Esophagus muscularis mucosa (tissue), 4 donors: ENCODE results near the gene EEF2K. TPM values are rescaled to one million over a fixed set of nuclear protein-coding genes. Genes with fewer than 3 reads are reported as not detected.

ENCODE experiments used
- DNase-seq: peaks from one replicate; pipeline ENCODE4 v3.0.0-alpha.2; 2017; ENCODE audit errors: extremely low spot score
- H3K27ac ChIP-seq, 4 donors: fragments of 200-600 bp; sonication (generic); replicated peaks in 1 of 4; 1 replicate in 3 of 4; 2 replicates in 1 of 4; pipeline ENCODE4 v1.5.1; 2016 to 2019; ENCODE audit warnings: mild to moderate bottlenecking in 1 of 4
- H3K27me3 ChIP-seq, 4 donors: fragments of 200-600 bp; sonication (generic); one replicate each; pipeline versions ENCODE4 v1.5.1 to v1.6.0; 2016 to 2019
- H3K36me3 ChIP-seq, 4 donors: fragments of 200-600 bp; sonication (generic); one replicate each; pipeline ENCODE4 v1.5.1; 2016 to 2019
- H3K4me1 ChIP-seq, 4 donors: fragments of 200-600 bp; sonication (generic); one replicate each; pipeline ENCODE4 v1.5.1; 2016 to 2019
- H3K4me3 ChIP-seq, 4 donors: fragments of 200-600 bp; sonication (generic); 1 replicate in 2 of 4; 2 replicates in 2 of 4; pipeline ENCODE4 v1.5.1; 2016 to 2019; ENCODE audit warnings: mild to moderate bottlenecking in 4 of 4, moderate library complexity in 1 of 4
- H3K9me3 ChIP-seq, 4 donors: fragments of 200-600 bp; sonication (generic); 1 replicate in 3 of 4; 2 replicates in 1 of 4; pipeline ENCODE4 v1.5.1; 2016 to 2019
- CTCF ChIP-seq, 3 experiments: fragments of 200-600 bp in 2 of 3; fragments of 450-650 bp in 1 of 3; sonication (generic) in 2 of 3; IDR thresholded peaks; one replicate each; pipeline ENCODE4 v1.5.1; 2017 to 2019; ENCODE audit warnings: antibody characterized with exemption in 3 of 3, mild to moderate bottlenecking in 2 of 3, moderate library complexity in 1 of 3
- EP300 ChIP-seq: sonication (generic); formaldehyde crosslinking; IDR thresholded peaks from one replicate; pipeline ENCODE4 v1.6.1; 2017; ENCODE audit warnings: antibody characterized with exemption
- POLR2A ChIP-seq: fragments of 450-650 bp; IDR thresholded peaks from one replicate; pipeline ENCODE4 v1.6.1; 2017; ENCODE audit warnings: antibody characterized with exemption, moderate library complexity, mild to moderate bottlenecking, low read depth
- POLR2AphosphoS5 ChIP-seq, 2 donors: sonication (generic); formaldehyde crosslinking; IDR thresholded peaks; one replicate each; pipeline ENCODE4 v1.6.1; 2017; ENCODE audit warnings: antibody characterized with exemption in 2 of 2
- WGBS: methylation state at CpG from one replicate; pipeline ENCODE4 v1.1.5; 2018; 5-methylcytosine and 5-hydroxymethylcytosine counted together
- intact Hi-C: fragments of 100-400 bp; cut with DNase I; formaldehyde crosslinking; loops from one replicate; pipeline ENCODE4 v1.15.1; 2023
- total RNA-seq, 4 donors: library from RNA; depleted of rRNA; stranded (reverse); fragments of >200 nt; gene quantifications; one replicate each; pipeline versions ENCODE4 v1.1.0 to v1.2.1, GENCODE V29; 2016

The EEF2K gene
- total RNA-seq, 4 donors from 2014 or later = 18.1 to 37.7 (median 31.6) TPM

DNA sequence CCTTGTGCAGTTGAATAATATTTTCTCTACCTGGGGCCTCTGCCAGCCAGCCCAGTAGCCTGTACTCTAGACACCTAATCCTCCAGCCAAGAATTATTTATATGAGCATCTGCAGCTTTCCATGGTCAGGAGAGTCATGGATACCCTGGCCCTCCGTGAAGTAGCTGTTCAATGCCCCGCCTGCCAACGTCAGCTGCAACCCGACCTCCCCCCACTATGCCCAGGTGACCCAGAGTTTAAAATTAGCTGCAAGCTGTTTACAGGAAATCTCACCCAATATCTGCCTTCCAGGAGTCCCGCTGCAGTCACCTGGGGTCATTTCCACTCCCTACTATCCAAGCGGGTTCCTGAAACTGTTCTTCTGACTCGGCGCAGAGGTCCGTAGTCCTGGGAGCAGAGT, 31.4 kb upstream of the EEF2K start:
- Histone ChIP-seq H3K9me3 (no peaks in the 10 kb centered on the region), H3K4me3 (no peak overlapping the region), H3K4me1 (no peaks in the 10 kb centered on the region), H3K27me3 (no peaks in the 10 kb centered on the region), H3K36me3 (no peaks in the 10 kb centered on the region), H3K27ac (no peak overlapping the region)
- intact Hi-C loops = no loop called here
- 68% methylated on average over 5 of the region's 9 CpGs for whole genome bisulfite sequencing
- TF ChIP-seq CTCF (IDR thresholded peaks at IDR 0.05) = no peak
- no peak for DNase-seq

DNA sequence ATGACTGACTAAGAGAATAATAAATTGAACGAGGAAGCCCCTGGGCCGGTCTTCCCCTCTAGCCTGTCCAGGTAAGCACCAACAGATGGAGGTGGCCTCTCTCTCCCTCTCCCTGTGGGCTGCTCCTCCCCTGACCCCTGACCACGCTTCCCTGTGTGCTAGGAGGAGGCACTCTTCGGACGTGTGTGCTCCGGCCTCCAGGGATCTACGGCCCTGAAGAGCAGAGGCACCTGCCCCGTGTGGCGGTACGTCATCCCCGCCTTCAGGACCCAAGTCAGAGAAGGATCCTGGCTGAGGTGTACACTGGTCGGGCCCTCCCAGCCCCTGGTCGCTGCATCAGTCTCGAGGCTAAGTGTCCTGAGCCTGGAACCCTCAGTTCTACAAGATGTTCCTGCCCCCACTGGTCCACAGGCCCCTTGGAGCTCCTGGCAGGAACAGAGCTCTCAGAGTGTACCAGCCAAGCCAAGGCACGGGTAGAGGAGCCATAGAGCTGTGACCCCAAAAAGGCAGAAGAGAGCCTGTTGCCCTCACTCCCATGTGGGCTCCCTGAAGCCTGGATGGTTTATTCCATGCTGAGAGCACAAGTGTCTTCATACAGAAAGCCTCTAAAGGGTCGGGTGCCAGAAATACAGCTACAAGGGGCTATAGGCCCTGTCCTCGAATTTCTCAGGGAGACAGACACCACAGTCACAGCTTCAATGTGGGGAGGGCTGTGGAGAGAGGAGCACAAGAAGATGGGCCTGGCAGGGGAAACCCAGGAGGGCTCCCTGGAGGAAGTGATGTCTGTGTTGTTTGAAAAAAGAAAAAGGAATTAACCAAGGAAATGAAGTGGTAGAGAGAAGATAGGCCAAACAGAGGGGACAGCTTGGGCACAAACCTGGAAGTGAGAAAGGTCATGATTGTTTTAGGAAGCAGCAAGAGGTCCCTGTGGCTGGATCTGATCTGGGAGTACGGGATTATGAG, 27.8 kb upstream of the EEF2K start:
- 81% methylated on average over 6 of the region's 18 CpGs for WGBS
- no peak for DNase-seq
- no peaks in the 10 kb centered on the region for H3K27me3 ChIP-seq
- no peak overlapping the region for H3K4me3 ChIP-seq
- H3K9me3 ChIP-seq = no peaks in the 10 kb centered on the region
- H3K36me3 ChIP-seq = no peaks in the 10 kb centered on the region
- intact Hi-C loops = no loop called here
- no peaks in the 10 kb centered on the region for H3K4me1 ChIP-seq
- H3K27ac ChIP-seq = no peak overlapping the region
- TF ChIP-seq CTCF (IDR thresholded peaks at IDR 0.05) = no peak
- TF ChIP-seq POLR2AphosphoS5 (IDR thresholded peaks at IDR 0.05) = no peak
- no peak for TF ChIP-seq EP300
- TF ChIP-seq POLR2A = no peak

DNA sequence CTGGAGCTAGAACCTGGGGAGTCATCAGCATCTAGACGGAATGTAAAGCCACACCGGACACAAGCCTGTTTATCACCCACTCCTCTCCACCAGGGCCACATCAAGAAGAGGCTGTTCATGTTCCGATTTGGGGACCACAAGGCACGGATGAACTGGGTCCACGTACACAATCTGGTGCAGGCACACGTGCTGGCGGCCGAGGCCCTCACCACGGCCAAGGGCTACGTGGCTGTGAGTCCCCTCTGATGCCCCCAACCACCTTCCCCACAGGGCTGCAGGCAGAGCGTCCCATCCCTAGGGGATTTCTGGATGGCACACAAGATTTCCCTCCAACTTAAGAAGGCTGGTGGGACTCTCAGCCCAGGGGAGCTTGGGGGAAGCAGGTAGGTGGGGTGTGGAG, 24.7 kb upstream of the EEF2K start:
- H3K4me3 ChIP-seq = no peak overlapping the region
- no peaks in the 10 kb centered on the region for H3K9me3 ChIP-seq
- no peak overlapping the region for H3K27ac ChIP-seq
- 96% methylated on average over 9 of the region's 11 CpGs for WGBS
- H3K36me3 ChIP-seq = no peaks in the 10 kb centered on the region
- TF ChIP-seq CTCF (IDR thresholded peaks at IDR 0.05) (no peak), EP300 (no peak), POLR2AphosphoS5 (IDR thresholded peaks at IDR 0.05) (no peak), POLR2A (no peak)
- H3K4me1 ChIP-seq = no peaks in the 10 kb centered on the region
- intact Hi-C loops = no loop called here
- H3K27me3 ChIP-seq = no peaks in the 10 kb centered on the region
- DNase-seq = no peak

DNA sequence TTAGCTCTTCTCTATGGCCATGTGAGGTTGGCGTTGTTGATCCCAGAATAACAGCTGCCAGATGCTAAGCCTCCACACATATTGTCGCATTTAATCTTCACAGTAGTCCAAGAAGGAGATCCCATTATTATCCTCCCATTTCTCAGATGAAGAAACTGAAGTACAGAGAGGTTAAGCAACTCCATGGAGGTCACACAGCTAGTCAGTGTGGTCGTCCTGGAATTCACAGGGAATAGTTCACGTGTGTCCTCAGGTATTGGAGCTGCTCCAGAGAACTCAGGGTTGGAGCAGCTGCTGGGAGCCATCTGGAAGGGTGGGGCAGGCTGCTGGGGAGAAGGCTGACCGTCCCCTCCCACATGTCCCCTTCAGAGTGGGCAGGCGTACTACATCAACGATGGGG, 24.2 kb upstream of the EEF2K start:
- no peaks in the 10 kb centered on the region for H3K36me3 ChIP-seq
- no peak for DNase-seq
- intact Hi-C loops = no loop called here
- no peaks in the 10 kb centered on the region for H3K4me1 ChIP-seq
- no peak overlapping the region for H3K27ac ChIP-seq
- TF ChIP-seq EP300 (no peak), POLR2A (no peak), CTCF (IDR thresholded peaks at IDR 0.05) (no peak), POLR2AphosphoS5 (IDR thresholded peaks at IDR 0.05) (no peak)
- no peaks in the 10 kb centered on the region for H3K9me3 ChIP-seq
- H3K4me3 ChIP-seq = no peak overlapping the region
- 81% methylated on average over 7 of the region's 7 CpGs for whole genome bisulfite sequencing
- H3K27me3 ChIP-seq = no peaks in the 10 kb centered on the region
